Mesenchymal stem cell (in vitro differentiated cells and primary cell): Measurements from ENCODE around the gene CERS3.

ENCODE experiments used
- DNase-seq: peaks from one replicate; pipeline ENCODE4 v3.0.0-alpha.2; 2013
- H2AFZ ChIP-seq: one replicate; pipeline ENCODE4 v1.6.1; 2013; ENCODE audit warnings: low read depth, mild to moderate bottlenecking, control low read depth, inconsistent platforms, low read length, moderate library complexity
- H2AK5ac ChIP-seq: 2 replicates; pipeline ENCODE4 v1.6.1; 2013; ENCODE audit warnings: low read length, moderate library complexity, mild to moderate bottlenecking, inconsistent platforms; ENCODE audit not compliant: severe bottlenecking
- H2BK120ac ChIP-seq: one replicate; pipeline ENCODE4 v1.6.1; 2013; ENCODE audit warnings: low read depth, mild to moderate bottlenecking, inconsistent platforms, low read length, moderate library complexity
- H2BK12ac ChIP-seq, 2 experiments: one replicate each; pipeline ENCODE4 v1.6.1; 2013; ENCODE audit warnings: inconsistent platforms in 2 of 2, low read length in 2 of 2, mild to moderate bottlenecking in 2 of 2, moderate library complexity in 2 of 2, control low read depth in 1 of 2
- H2BK15ac ChIP-seq: one replicate; pipeline ENCODE4 v1.6.1; 2013; ENCODE audit warnings: mild to moderate bottlenecking, low read depth, inconsistent platforms; ENCODE audit not compliant: poor library complexity, severe bottlenecking
- H2BK5ac ChIP-seq: 2 replicates; pipeline ENCODE4 v1.6.1; 2013; ENCODE audit warnings: low read depth, mild to moderate bottlenecking, low read length, control low read depth, inconsistent platforms; ENCODE audit not compliant: poor library complexity, severe bottlenecking
- H3K14ac ChIP-seq, 2 experiments: one replicate each; pipeline ENCODE4 v1.6.1; 2013; ENCODE audit warnings: inconsistent platforms in 2 of 2, low read length in 2 of 2, control low read depth in 1 of 2, mild to moderate bottlenecking in 1 of 2, moderate library complexity in 1 of 2
- H3K18ac ChIP-seq, 2 experiments: one replicate each; pipeline ENCODE4 v1.6.1; 2013; ENCODE audit warnings: inconsistent platforms in 2 of 2, low read length in 2 of 2, control low read depth in 1 of 2, low read depth in 1 of 2, mild to moderate bottlenecking in 1 of 2
- H3K23ac ChIP-seq, 2 experiments: one replicate each; pipeline ENCODE4 v1.6.1; 2013; ENCODE audit warnings: inconsistent platforms in 2 of 2, low read length in 2 of 2, mild to moderate bottlenecking in 2 of 2, moderate library complexity in 2 of 2, control low read depth in 1 of 2
- H3K27ac ChIP-seq: 2 replicates; pipeline ENCODE4 v1.5.1; 2013; ENCODE audit warnings: mild to moderate bottlenecking, moderate library complexity, low read length, control low read depth, inconsistent platforms; ENCODE audit not compliant: poor library complexity, severe bottlenecking
- H3K27me3 ChIP-seq, 2 experiments: 2 replicates each; pipeline versions ENCODE4 v1.6.1 to v1.7.0; 2013; ENCODE audit warnings: low read length in 2 of 2, mild to moderate bottlenecking in 2 of 2, moderate library complexity in 2 of 2, control low read depth in 1 of 2, inconsistent platforms in 1 of 2; ENCODE audit not compliant: control insufficient read depth in 1 of 2, insufficient read depth in 1 of 2
- H3K36me3 ChIP-seq, 2 experiments: 2 replicates each; pipeline versions ENCODE4 v1.6.1 to v1.7.0; 2013; ENCODE audit warnings: low read length in 2 of 2, control low read depth in 1 of 2, inconsistent platforms in 1 of 2, low read depth in 1 of 2, mild to moderate bottlenecking in 1 of 2; ENCODE audit not compliant: insufficient read depth in 2 of 2, control insufficient read depth in 1 of 2
- H3K4ac ChIP-seq, 2 experiments: one replicate each; pipeline ENCODE4 v1.6.1; 2013; ENCODE audit warnings: inconsistent platforms in 2 of 2, low read length in 2 of 2, mild to moderate bottlenecking in 2 of 2, moderate library complexity in 2 of 2, control low read depth in 1 of 2, low read depth in 1 of 2
- H3K4me1 ChIP-seq: 2 replicates; pipeline ENCODE4 v1.6.1; 2013; ENCODE audit warnings: low read depth, low read length, control low read depth; ENCODE audit not compliant: control insufficient read depth, insufficient read depth
- H3K4me2 ChIP-seq: 2 replicates; pipeline ENCODE4 v1.6.1; 2013; ENCODE audit warnings: low read length, mild to moderate bottlenecking, inconsistent platforms; ENCODE audit not compliant: poor library complexity, severe bottlenecking
- H3K4me3 ChIP-seq, 2 experiments: 2 replicates each; pipeline versions ENCODE4 v1.5.1 to v1.7.0; 2013; ENCODE audit warnings: low read length in 2 of 2, mild to moderate bottlenecking in 2 of 2, control low read depth in 1 of 2, low read depth in 1 of 2; ENCODE audit not compliant: insufficient read depth in 1 of 2
- H3K79me1 ChIP-seq: replicated peaks from 2 replicates; pipeline ENCODE4 v1.6.1; 2013; ENCODE audit warnings: mild to moderate bottlenecking, control low read depth, low read length, inconsistent platforms; ENCODE audit not compliant: poor library complexity, severe bottlenecking
- H3K9ac ChIP-seq: 2 replicates; pipeline ENCODE4 v1.7.0; 2013; ENCODE audit warnings: mild to moderate bottlenecking, low read length, moderate library complexity
- H3K9me3 ChIP-seq: 2 replicates; pipeline ENCODE4 v1.7.0; 2013; ENCODE audit warnings: mild to moderate bottlenecking, low read length; ENCODE audit not compliant: control insufficient read depth
- H4K8ac ChIP-seq: one replicate; pipeline ENCODE4 v1.6.1; 2013; ENCODE audit warnings: inconsistent platforms, mild to moderate bottlenecking, low read length, moderate library complexity
- H4K91ac ChIP-seq: one replicate; pipeline ENCODE4 v1.6.1; 2013; ENCODE audit warnings: mild to moderate bottlenecking, low read length, inconsistent platforms
- whole genome bisulfite sequencing: methylation state at CpG from one replicate; pipeline ENCODE4 v1.1.7; 2013; ENCODE audit warnings: mixed read lengths; 5-methylcytosine and 5-hydroxymethylcytosine counted together

CERS3 gene

GRCh38 chr15:100531823-100532327 is 3.1 kb upstream of the CERS3 start:
- DNase-seq = no peak
- H4K91ac ChIP-seq = no peak overlapping the region
- H2BK15ac ChIP-seq = no peak overlapping the region
- no peak overlapping the region for H3K18ac ChIP-seq
- no peaks in the 10 kb centered on the region for H3K4me1 ChIP-seq
- H3K4me3 ChIP-seq = no peak overlapping the region
- WGBS = 82% methylated on average over 11 of the region's 11 CpGs
- H3K79me1 ChIP-seq = no peaks in the 10 kb centered on the region
- no peak overlapping the region for H2AFZ ChIP-seq
- no peak overlapping the region for H4K8ac ChIP-seq
- no peak overlapping the region for H3K4me2 ChIP-seq
- H2AK5ac ChIP-seq = no peak overlapping the region
- H3K9me3 ChIP-seq = no peaks in the 10 kb centered on the region
- no peaks in the 10 kb centered on the region for H3K36me3 ChIP-seq
- no peak overlapping the region for H3K9ac ChIP-seq
- no peak overlapping the region for H3K23ac ChIP-seq
- no peak overlapping the region for H3K27ac ChIP-seq
- no peak overlapping the region for H3K14ac ChIP-seq
- no peak overlapping the region for H2BK120ac ChIP-seq
- H3K27me3 ChIP-seq = peaks cover 0 to 16% of the 10 kb centered on the region in 2 experiments
- no peak overlapping the region for H3K4ac ChIP-seq
- no peak overlapping the region for H2BK5ac ChIP-seq
- no peak overlapping the region for H2BK12ac ChIP-seq

GRCh38 chr15:100531204-100531603 is 2.5 kb upstream of the CERS3 start:
- H3K4me2 ChIP-seq = no peak overlapping the region

GRCh38 chr15:100529556-100529955 is 806 bp upstream of the CERS3 start:
- Histone ChIP-seq H2BK120ac (no peak overlapping the region), H2BK5ac (no peak overlapping the region), H3K27me3 (peaks cover 0 to 16% of the 10 kb centered on the region in 2 experiments), H3K9me3 (no peaks in the 10 kb centered on the region), H3K36me3 (no peaks in the 10 kb centered on the region), H4K8ac (no peak overlapping the region), H3K14ac (no peak overlapping the region), H3K79me1 (no peaks in the 10 kb centered on the region), H3K9ac (no peak overlapping the region), H3K23ac (no peak overlapping the region), H3K4me2 (no peak overlapping the region), H2BK15ac (no peak overlapping the region), H3K4me3 (no peak overlapping the region), H3K4ac (no peak overlapping the region), H3K27ac (no peak overlapping the region), H2AFZ (no peak overlapping the region), H3K18ac (no peak overlapping the region), H2BK12ac (no peak overlapping the region), H2AK5ac (no peak overlapping the region), H4K91ac (no peak overlapping the region), H3K4me1 (no peaks in the 10 kb centered on the region)
- 75% methylated on average over 2 of the region's 2 CpGs for WGBS
- DNase-seq = no peak

More at GRCh38 chr15:100531204-100531603, 2.5 kb upstream of the CERS3 start:
- Histone ChIP-seq H3K14ac (no peak overlapping the region), H3K4me3 (no peak overlapping the region), H2AFZ (no peak overlapping the region), H3K4ac (no peak overlapping the region), H2BK15ac (no peak overlapping the region), H3K79me1 (no peaks in the 10 kb centered on the region), H3K27ac (no peak overlapping the region), H2BK120ac (no peak overlapping the region), H2BK12ac (no peak overlapping the region), H3K23ac (no peak overlapping the region), H3K18ac (no peak overlapping the region), H3K9ac (no peak overlapping the region), H4K8ac (no peak overlapping the region), H2AK5ac (no peak overlapping the region), H3K9me3 (no peaks in the 10 kb centered on the region), H3K36me3 (no peaks in the 10 kb centered on the region), H4K91ac (no peak overlapping the region), H2BK5ac (no peak overlapping the region), H3K4me1 (no peaks in the 10 kb centered on the region), H3K27me3 (peaks cover 0 to 16% of the 10 kb centered on the region in 2 experiments)
- 69% methylated on average over 4 of the region's 4 CpGs for WGBS
- DNase-seq = no peak

GRCh38 chr15:100526027-100526481 is 2.7 kb downstream of the CERS3 start:
- H3K27me3 ChIP-seq = peaks cover 0 to 7% of the 10 kb centered on the region in 2 experiments
- H2BK12ac ChIP-seq = no peak overlapping the region
- WGBS = 40% methylated on average over 5 of the region's 6 CpGs
- H2BK5ac ChIP-seq = no peak overlapping the region
- no peak overlapping the region for H4K8ac ChIP-seq
- H3K14ac ChIP-seq = no peak overlapping the region
- H3K36me3 ChIP-seq = no peaks in the 10 kb centered on the region
- H3K23ac ChIP-seq = no peak overlapping the region
- H2BK120ac ChIP-seq = no peak overlapping the region
- H3K9me3 ChIP-seq = peaks cover 4% of the 10 kb centered on the region
- H3K9ac ChIP-seq = no peak overlapping the region
- no peak for DNase-seq
- H3K4me2 ChIP-seq = no peak overlapping the region
- no peaks in the 10 kb centered on the region for H3K4me1 ChIP-seq
- H3K79me1 ChIP-seq = no peaks in the 10 kb centered on the region
- H3K18ac ChIP-seq = no peak overlapping the region
- no peak overlapping the region for H3K4ac ChIP-seq
- no peak overlapping the region for H2AFZ ChIP-seq
- H3K27ac ChIP-seq = no peak overlapping the region
- H4K91ac ChIP-seq = no peak overlapping the region
- H3K4me3 ChIP-seq = no peak overlapping the region
- no peak overlapping the region for H2AK5ac ChIP-seq
- H2BK15ac ChIP-seq = no peak overlapping the region
